NCI-H2029 treated with DMSO at 0.1 percent for 48 hours (cell line): ENCODE measurements around the gene EPB41L4B.
"Not testable (repeated sequence)": the region's sequence is repeated elsewhere in the genome, so short reads cannot be mapped to it uniquely, and the experiment has no call there.

Experiments used
- DNase-seq: peaks from one replicate; lab custom pipeline; 2025; lab: John Stamatoyannopoulos, UW

Gene EPB41L4B

DNA sequence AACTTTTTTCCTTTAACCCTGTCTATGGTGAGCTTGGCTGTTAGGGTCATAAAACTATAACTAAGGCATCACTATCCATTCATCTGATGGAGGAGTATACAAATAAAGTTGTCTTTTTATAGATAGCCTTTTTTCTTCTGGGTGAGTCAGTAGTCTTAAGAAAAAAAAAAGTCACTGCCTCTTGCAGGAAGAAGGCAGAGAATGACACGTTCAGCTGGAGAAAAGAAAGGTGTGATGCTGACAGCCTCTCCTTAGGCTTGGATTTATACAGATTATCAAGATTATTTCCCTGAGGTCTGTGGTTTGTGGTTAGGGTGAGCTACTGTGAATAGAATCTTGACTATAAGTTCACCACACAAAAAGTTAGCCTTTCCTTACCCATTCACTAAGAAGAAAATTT is 23.0 kb downstream of the EPB41L4B start:
- no peak for DNase-seq

- no peak for DNase-seq
Observed at GRCh38 chr9:109295221-109296130, 25.4 kb downstream of the EPB41L4B start.

DNA sequence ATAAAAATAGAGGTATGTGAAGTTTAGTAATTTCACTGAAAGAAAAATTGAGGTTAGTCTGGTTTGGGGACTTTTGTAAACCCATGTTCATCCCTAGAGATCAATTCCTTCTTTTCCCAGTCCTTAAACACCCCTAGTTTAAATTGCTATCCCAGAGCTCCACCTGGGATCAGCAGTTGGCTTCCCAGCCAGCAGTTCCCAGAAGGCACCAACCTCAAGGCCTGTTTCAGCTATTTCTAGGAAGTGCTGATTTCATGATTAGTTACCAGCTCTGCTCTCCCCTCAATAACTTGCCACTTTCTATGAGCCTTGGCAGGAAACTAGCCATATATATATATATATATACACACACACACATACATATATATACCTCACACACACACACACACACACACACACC is 30.5 kb downstream of the EPB41L4B start:
- DNase-seq: no peak

- DNase-seq: no peak
Observed at GRCh38 chr9:109289931-109290330, 30.9 kb downstream of the EPB41L4B start.

- peak; percentile 77 for DNase-seq
Observed at GRCh38 chr9:109289186-109289585, 31.7 kb downstream of the EPB41L4B start.

DNA sequence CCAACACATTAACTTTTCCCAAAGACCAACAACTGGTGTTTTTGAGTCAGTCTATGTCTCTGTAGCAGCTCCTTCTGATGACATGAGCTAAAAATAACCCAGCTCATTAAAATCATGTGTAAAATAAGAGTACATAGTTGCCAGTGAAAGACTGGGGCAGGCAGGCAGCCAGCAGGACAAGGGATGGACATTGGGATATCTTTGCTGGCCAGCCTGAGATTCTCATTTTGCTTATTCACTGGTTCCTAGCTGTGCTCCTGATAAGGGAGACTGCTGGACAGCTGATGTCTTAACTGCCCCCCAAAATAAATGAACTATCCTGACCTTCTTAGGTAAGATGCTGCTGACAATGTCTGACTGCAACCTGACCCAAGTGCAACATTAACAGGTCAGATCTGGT is 33.9 kb downstream of the EPB41L4B start:
- DNase-seq: no peak

GRCh38 chr9:109286571-109286977 is 34.3 kb downstream of the EPB41L4B start:
- peak; percentile 59 for DNase-seq

- DNase-seq: not testable (repeated sequence)
Observed at GRCh38 chr9:109283672-109284071, 37.2 kb downstream of the EPB41L4B start.

- DNase-seq: no peak
Observed at GRCh38 chr9:109283012-109283411, 37.8 kb downstream of the EPB41L4B start.

GRCh38 chr9:109282302-109282701 is 38.6 kb downstream of the EPB41L4B start:
- no peak for DNase-seq

GRCh38 chr9:109281518-109281917 is 39.3 kb downstream of the EPB41L4B start:
- no peak for DNase-seq

GRCh38 chr9:109278848-109279247 is 42.0 kb downstream of the EPB41L4B start:
- peak; percentile 13 for DNase-seq

DNA sequence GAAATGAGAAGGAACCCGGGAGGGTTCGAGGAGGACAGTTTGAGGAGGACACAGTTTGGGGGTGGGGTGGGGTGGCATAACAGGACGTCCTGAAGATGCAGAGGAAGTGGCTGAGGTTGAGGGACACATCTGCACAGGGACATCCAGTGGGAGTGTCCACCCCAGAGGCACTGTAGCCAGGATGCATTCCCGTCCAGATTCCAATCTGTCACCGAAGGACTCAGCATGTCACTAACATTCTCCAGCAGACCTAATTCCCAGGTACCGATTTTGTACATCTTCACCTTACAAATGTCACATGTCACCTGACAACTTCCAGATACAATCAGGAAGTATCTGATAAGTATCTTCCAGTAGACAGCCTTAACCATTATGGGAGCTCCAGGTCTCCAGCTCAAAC is 42.6 kb downstream of the EPB41L4B start:
- DNase-seq: no peak

- no peak for DNase-seq
Observed at GRCh38 chr9:109277451-109277850, 43.4 kb downstream of the EPB41L4B start.

DNA sequence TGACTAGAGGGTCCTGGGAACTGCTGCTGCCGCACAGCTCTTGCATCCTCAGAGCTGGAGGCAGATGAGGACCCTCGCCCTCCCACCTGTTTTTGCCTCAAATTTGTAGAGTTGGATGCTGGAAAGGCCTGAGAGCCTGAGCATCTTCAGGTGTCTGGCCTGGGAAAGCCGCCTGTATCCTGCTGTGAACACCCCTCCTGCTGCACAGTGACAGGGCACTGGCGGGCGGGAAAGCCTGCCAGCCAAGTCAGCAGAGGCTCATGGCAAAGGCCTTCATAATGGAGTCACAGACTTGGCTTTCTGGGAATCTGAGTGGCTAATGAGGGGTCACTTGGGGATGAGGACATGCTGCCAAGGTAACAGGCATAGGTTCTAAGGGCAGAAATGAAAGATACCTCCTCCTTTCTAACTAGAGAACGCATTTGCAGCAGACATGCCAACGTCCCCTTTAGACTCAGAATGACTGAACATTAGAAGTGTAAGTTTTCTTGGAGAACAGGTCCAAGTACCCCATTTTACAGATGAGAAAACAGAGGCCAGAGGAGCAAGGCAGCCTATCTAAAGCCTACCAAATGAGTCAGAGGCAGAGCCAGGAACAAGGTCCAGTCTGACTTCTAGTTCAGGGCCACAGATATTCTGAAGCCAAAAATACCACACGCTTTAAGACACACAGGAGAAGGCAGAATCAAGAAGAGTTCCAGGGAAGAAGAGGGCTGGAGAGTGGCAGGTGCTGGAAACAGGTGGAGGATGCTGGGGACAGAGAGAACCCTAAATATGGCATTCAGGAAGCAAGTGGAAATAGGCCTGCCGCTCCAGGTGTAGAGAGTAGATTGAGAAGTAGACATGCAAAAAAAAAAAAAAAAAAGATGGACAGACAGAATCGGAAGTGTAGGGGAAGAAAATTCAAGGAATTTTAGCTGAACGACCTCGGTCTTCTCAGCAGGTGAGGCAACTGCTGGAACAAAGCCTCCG is 44.1 kb downstream of the EPB41L4B start:
- no peak for DNase-seq

DNA sequence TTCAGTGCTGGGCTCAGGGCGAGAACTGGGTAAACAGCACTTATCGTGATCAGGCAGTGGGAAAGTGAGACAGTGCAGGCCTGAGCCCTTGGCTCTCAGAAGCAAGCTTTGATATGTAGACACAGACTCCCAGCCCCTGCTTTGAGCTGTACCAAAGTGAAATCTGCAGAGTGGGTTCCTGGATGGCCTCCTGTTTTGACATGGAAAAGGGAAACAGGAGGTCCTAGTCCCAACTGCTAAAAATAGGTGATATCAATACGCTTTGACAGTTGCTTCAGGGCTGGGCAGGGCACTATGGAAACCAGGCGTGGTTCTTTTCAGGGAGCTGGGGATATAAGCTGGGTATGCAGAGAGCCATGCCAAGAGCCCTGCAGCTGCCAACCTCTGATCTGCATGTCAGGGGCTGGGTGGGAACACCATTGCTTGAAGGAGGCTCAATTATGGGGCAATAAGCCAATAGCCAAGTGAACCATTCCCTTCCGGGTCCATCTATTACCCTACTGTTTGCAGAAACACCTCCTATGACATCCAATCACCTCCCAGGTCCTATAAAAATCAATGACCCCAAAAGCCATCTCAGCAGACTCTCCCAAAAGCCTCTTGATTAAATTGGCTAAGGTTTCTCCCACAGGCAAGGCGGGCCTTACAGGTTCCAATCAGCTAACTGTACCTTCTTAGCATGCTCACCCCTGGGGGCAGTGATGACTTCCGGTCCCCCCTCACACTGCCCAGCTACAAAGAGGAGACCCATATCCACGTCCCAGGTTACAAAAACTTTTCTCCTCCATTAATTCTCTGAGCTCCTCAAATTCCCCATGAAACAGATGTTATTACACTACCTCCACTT is 45.8 kb downstream of the EPB41L4B start:
- peak; percentile 82 for DNase-seq

DNA sequence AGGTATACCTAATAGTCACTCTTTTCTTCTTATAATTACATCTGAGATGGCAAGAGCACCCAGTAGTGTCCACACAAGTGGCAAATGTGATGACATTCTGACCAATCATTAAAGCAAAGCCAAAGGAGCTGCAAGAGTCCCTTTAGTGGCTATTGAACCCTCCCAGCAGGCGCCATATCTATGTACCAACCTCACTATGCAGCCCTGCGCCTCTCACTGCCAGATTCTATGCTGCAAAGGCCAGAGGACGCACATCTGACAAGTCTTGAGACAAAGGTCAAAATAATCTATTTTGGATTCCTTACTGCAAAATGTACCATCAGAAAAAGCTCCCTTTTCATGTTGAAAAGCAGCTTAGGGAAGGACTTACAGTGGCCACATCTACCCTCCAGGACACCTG is 47.0 kb downstream of the EPB41L4B start:
- DNase-seq: no peak

DNA sequence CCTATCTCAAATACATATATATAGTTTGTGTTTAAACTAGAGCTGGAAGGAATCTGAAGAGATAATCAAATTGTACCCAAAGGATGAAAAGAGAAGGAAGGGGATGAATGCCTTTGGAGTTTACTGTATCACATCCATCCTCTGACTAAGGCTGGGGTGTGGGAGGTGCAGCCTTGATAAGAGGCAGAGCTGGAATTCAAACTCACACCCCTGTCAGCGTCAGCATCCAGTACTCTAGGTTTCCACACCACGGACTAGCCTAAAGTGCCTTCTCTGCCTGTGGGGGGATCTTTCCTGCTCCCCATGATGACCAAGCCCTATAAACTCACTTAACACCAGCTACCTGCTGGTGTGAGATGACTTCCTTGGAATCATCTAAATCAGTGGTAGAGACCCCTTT is 48.1 kb downstream of the EPB41L4B start:
- no peak for DNase-seq

DNA sequence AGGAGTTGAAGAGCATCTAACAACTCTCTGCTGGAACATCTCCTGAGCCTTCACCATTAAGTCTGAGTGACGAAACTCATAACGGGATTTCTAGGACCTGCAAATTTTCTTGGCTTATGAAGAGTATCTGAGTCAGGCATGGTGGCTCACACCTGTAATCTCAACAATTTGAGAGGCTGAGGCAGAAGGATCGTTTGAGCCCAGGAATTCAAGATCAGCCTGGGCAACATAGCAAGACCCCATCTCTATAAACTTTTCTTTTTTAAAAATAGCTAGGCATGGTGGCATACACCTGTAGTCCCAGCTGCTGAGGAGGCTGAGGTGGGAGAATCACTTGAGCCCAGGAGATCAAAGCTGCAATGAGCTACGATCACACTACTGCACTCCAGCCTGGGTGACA is 48.8 kb downstream of the EPB41L4B start:
- no peak for DNase-seq

DNA sequence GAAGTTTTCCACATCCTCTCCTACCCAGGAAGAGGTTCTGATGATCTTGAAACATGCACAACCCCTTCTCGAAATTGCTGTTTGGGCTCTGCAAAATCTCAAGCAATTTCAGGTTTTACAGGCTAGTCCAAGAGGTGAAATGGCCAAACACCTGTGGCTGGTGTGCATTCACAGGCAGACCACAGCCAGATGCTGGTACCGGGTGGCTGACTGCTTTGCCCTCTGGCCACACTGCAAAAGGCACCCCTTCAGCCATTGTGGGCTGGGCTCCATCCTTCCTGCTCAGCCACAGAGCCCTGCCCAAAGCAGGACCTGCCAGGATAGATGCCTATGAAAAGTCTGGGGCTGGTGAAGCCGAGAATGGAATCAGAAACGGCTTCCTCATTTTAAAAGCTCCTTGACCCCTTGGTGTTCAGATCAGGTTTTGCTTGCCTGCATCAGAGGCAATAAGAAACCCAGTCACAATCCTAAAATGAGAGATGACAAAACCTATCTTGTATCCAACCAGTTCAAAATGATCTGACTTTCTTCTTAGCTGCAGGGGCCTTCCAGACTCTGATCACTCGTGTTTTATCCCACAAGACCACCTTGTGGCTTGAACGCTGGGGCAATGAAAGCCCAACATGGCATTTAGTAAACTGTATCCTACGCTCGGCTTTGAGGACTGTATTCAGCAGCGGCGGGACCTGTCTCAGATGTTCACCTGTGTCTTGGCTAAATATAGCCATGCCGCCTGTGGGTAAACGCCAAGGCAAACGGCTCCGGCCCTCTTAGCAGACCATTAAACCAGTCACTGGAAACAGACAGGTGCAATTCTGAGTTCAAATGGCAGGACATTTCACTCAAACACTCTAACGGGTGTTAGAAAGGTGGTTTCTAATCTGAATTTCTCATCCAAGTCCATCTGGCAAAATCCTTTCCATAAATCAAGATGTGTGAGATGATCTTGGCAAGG is 49.6 kb downstream of the EPB41L4B start:
- DNase-seq: peak; percentile 86

GRCh38 chr9:109270441-109270840 is 50.4 kb downstream of the EPB41L4B start:
- DNase-seq: no peak
